Mammary epithelial cell (primary cell): ENCODE results near the gene CROCC.

Experiments used
- CTCF ChIP-seq, 2 donors: IDR thresholded peaks in 1 of 2; conservative IDR thresholded peaks in 1 of 2; 2 replicates each; pipeline ENCODE4 v1.5.1; 2011 to 2012; ENCODE audit warnings: inconsistent platforms in 2 of 2, low read length in 2 of 2, mild to moderate bottlenecking in 2 of 2, control low read depth in 1 of 2, low read depth in 1 of 2; ENCODE audit not compliant: insufficient read depth in 1 of 2; ENCODE audit errors: extremely low read depth in 1 of 2
- EZH2 ChIP-seq: IDR thresholded peaks from 2 replicates; pipeline ENCODE4 v1.6.1; 2012; ENCODE audit warnings: low read length, inconsistent platforms, borderline replicate concordance

GRCh38 chr1:16918371-16918770 lies 3.4 kb upstream of the CROCC start:
- TF ChIP-seq CTCF (conservative IDR thresholded peaks at IDR 0.05 in 1 of 2, IDR thresholded peaks at IDR 0.05 in 1 of 2; ENCODE audit: extremely low read depth in 1 of 2, insufficient read depth in 1 of 2, low read depth in 1 of 2, low read length in 2 of 2) (no peak), EZH2 (no peak)
